CMK (cell line): ENCODE data around the gene SBNO1.
"Not testable (repeated sequence)": the region's sequence is repeated elsewhere in the genome, so short reads cannot be mapped to it uniquely, and the experiment has no call there.

ENCODE experiments used
- DNase-seq: peaks from one replicate; pipeline ENCODE4 v3.0.0-alpha.2; 2010; ENCODE audit warnings: low read depth

The SBNO1 gene

GRCh38 chr12:123248996-123249741 lies 115.5 kb downstream of the SBNO1 start:
- DNase-seq, result not testable (repeated sequence)

- not testable (repeated sequence) for DNase-seq
Observed at GRCh38 chr12:123248129-123248528, 116.5 kb downstream of the SBNO1 start.

DNA sequence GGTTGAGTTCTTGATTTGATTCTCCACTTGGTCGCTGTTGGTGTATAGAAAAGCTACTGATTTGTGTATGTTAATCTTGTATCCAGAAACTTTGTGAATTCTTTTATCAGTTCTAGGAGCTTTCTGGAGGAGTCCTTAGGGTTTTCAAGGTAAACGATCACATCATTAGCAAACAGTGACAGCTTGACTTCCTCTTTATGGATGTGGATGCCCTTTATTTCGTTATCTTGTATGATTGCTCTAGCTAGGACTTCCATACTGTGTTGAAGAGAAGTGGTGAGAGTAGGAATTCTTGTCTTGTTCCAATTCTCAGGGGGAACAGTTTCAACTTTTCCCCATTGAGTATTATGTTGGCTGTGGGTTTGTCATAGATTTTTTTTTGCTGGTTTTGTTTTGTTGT lies 119.0 kb downstream of the SBNO1 start:
- no peak for DNase-seq

- DNase-seq, result no peak
Observed at GRCh38 chr12:123243671-123244262, 120.9 kb downstream of the SBNO1 start.

DNA sequence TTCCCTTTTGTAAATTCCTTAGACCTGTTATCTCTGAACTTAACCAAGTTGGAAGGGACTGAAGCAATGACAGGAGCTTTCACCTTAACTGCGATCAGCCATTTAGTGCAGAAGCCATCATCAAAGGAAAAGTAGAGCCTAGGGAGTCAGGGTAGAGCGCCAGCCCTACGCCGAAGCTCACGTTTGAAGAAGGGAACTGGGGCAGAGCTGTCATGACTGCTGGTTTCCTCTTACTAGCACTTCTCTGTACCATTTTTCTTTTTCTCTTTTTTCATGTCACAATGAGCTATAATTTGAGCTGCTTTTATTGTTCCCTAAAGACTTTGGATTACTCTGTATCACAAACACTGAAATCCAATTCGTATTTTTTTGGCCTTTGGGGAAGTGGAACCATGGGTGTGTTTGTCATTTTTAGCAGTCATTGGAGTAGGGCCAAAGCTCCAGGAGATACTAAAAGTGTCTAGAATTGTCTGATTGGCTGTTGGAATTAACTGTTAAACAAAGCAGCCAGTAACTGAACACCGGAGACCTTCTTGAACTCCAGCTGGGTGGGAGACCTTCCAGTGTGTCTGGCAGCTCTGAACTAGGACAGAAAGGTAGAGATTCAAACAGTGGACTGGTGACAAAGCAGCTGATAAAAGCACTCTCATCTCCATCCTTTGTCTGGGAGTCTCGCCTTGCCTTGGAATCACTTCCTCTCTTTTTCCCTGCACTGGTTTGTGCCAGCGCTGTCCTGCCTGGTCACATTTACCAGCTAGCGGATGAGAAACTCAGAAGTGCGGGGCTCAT lies 122.3 kb downstream of the SBNO1 start:
- DNase-seq, result no peak
